GM18909 (cell line): ENCODE results near the gene FRA10AC1.

Experiments
- ATAC-seq: cut with Tn5 transposase; IDR thresholded peaks from one replicate; pipeline ENCODE4 v1.9.1; 2021; ENCODE audit warnings: mild to moderate bottlenecking; ENCODE audit not compliant: unreplicated experiment, poor library complexity

Gene FRA10AC1, protein sequence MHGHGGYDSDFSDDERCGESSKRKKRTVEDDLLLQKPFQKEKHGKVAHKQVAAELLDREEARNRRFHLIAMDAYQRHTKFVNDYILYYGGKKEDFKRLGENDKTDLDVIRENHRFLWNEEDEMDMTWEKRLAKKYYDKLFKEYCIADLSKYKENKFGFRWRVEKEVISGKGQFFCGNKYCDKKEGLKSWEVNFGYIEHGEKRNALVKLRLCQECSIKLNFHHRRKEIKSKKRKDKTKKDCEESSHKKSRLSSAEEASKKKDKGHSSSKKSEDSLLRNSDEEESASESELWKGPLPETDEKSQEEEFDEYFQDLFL

DNA sequence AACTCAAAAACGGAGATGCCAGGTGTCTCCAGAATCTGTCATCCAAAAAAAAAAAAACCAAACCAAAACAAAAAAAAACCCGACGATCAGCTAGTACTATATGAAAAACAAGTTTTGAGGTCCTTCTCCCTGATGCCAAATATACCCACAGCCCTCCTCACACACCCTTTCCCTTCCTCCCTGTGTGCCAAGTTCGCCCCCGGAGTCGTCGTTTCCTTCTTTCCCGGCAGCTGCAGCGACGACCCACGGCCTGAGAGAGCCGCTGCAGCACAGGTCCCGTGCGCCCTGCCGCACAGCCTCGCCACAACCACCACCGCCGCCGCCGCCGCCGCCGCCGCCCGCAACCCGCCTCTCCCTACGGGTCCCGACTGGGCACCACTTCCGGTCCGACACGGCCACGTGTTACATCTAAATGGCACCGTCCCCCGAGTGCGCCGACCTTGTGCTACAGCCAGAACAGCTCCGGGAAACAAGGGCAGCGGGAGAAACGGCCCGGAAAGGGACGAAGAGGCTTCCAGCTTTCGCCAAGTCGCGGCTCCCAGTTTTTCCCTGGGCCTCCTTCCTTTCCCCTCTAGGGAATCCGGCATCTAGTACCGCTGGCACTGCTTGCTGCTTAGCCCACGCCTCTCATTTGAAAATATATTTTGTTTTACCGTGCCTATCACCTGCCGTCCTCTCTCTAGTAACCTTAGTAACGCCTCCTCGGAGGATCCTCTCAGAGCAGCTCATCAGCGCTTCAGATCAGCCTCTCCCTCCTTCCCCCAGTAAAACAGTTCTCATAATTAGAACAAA is at the start of gene FRA10AC1:
FRA10AC1 (minus strand) TSS at position 383 of the 792 bp plus-strand sequence. CDS start 2,486 bp downstream, outside the sequence.
- peak; percentile 86 for ATAC-seq

GRCh38 chr10:93751832-93752231 is 49.4 kb upstream of the FRA10AC1 start:
- no peak for ATAC-seq

GRCh38 chr10:93751124-93751523 is 48.7 kb upstream of the FRA10AC1 start:
- ATAC-seq = no peak

GRCh38 chr10:93749218-93749799 is 46.9 kb upstream of the FRA10AC1 start:
- ATAC-seq = no peak

- no peak for ATAC-seq
Measured at GRCh38 chr10:93746844-93747284, 44.5 kb upstream of the FRA10AC1 start.

- no peak for ATAC-seq
Measured at GRCh38 chr10:93745408-93746065, 43.1 kb upstream of the FRA10AC1 start.

- peak; percentile 83 for ATAC-seq
Measured at GRCh38 chr10:93742633-93743349, 40.4 kb upstream of the FRA10AC1 start.

- ATAC-seq = no peak
Measured at GRCh38 chr10:93741367-93741766, 39.0 kb upstream of the FRA10AC1 start.

DNA sequence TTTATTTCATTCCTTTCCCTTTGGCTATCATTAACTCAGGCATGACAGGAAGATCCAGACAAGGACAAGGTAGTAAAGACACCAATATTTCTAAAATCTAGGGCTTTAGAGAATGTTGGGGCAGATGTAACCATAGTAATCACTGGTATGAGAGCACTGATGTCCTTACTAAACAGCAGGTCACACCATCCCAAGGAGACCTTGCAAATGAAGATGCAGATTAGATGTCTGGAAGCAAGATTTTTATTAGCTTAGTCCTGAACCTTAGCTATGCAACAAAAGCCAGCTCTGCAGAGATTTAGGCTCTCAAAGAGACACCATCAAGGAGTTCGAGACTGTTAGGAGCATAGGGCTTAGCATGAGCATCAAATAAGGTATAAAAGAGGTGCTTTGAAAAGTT is 23.6 kb upstream of the FRA10AC1 start:
- ATAC-seq = no peak

DNA sequence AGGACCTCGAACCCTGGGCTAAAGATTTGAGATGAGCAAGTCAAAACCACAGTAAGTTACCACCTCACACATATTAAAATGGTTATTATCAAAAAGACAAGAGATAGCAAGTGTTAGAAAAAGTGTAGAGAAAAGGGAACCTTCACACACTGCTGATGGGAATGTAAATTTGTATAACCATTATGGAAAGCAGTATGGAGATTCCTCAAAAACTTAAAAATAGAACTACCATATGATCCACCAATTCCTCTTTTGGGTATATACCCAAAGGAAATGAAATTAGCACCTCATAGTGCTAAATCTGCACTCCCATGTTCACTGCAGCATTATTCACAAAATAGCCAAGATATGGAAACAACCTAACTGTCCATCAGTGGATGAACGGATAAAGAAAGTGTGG is 20.8 kb upstream of the FRA10AC1 start:
- no peak for ATAC-seq

DNA sequence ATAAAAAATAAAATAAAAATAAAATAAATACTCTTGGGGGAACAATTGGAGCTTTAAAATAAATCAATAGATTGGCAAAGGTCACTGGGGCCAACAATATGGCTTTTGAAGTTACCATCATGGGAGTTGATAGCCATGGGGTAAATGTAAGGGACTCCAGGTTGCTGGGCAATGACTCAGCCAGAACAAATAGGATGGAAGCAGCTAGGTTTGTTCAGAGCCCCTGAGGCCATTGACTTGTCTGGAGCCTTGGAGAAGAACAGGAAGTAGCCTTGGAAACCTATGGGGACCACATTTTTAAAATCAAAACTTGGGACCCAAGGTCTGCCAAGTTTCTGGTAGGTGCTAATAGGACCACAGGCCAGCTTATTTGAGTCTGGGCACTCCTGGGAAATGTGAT is 20.2 kb upstream of the FRA10AC1 start:
- no peak for ATAC-seq

DNA sequence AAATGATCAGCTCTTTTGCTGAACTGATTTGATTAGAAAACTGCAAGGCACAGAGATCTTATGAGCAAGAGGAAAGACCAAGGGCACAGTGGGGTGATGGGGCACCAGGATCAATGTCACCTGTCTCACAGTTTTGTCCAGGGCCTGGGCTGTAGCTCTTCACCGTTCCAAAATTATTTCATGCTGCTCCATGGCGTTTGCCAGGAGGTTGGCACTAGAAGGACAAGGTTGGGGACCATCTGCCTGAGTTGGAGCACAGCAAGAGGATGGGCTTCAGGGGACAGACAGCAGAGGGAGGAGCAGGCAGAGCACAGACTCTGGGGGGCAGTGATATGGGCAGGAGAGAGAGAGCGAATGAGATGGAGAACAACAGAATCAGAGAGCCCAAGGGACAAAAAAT is 17.5 kb upstream of the FRA10AC1 start:
- ATAC-seq = no peak

DNA sequence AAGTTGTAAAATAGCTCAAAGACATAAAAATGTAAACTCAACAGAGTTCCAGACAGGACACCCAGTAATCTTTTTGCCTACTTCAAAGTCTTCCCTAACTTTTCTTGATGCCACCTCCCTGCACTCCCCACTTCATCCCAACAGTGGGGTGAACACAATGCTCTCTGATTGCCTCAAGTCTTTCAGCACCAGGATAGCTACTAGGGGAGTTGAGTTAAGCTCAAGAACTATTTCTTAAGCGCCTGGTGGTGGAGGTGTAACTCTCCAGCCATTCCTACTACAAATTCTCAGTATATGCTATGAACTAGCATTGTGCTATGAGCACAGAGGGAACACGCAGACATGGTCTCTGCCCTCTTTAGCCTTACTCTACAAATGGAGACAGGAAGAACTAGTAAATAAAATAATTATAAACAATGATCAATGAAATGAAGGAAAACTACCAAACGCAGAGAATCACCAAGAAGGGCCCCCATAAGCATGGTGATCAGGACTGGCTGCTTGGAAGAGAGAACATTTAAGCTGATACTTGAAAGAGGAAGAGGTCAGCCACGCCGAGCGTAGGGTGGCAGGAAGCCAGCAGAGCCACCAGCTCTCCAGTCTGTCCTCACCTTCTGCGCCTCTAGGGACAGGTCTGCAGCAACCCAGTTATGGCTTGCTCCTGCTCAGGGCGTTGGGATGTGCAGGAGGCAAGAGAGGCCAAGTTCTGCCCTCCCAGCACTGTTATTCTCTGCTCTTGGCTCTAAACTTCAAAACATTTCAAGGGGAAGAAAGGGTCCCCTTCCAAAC is 16.7 kb upstream of the FRA10AC1 start:
- ATAC-seq = peak; percentile 58

- no peak for ATAC-seq
Measured at GRCh38 chr10:93716766-93717165, 14.4 kb upstream of the FRA10AC1 start.

DNA sequence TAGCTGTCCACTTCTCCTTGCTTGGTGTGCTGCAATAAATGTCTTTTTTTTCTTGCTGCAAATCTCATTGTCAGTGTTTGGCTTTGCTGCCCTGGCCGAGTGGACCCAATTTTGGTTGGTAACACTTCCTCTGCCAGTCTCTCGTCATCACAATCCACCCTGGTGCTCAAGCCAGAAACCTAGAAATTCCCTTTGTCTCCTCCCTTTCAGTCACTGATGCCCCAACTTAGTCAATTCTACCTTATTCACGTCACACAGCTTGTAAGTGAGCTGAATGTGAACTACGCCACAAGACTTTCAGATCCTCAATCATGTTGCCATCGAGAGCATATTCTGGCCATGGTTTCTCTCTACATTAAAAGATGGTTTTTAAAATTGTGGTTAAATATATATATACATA is 13.0 kb upstream of the FRA10AC1 start:
- peak; percentile 88 for ATAC-seq

DNA sequence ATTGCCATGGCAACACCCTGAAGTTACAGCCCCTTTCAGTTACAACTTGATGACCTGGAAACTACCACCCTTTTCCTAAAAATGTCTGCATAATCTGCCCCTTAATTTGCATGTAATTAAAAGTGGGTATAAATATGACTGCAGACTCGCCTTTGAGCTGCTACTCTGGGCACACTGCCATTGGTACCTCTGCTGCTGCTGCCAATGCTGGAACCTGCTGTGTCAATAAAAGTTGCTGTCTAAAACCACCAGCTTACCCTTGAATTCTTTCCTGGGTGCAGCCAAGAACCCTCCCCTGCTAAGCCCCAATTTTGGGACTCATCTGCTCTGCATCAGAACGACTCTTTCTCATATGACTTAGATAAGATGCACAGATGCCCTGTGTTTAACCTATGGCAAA is 10.2 kb upstream of the FRA10AC1 start:
- no peak for ATAC-seq

GRCh38 chr10:93711891-93712290 is 9.5 kb upstream of the FRA10AC1 start:
- no peak for ATAC-seq

- no peak for ATAC-seq
Measured at GRCh38 chr10:93710333-93710909, 8.0 kb upstream of the FRA10AC1 start.

DNA sequence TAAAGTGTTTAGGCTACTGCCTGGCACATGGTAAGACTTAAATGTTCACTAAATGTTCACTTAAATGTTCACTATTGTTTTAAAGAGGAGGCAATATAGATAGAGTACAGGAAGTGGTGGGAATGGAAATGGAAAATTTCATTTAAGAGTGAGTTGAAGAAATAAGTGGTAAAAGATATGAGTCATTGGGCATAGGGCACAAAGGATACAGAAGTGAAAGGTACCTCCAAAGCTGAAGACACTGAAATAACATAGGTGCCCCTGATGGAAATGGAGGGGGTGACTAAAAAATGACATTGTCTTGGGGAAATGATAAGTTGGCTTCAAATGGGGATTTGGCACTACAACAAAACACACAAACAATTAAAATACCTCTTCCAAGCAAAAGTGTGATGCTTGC is 5.2 kb upstream of the FRA10AC1 start:
- no peak for ATAC-seq
